HG02763 (cell line): ENCODE measurements around the gene SIRPA.
A peak's percentile ranks its signal among the peaks of the same experiment; 100 is the strongest.

Source experiments
- ATAC-seq: cut with Tn5 transposase; IDR thresholded peaks from one replicate; pipeline ENCODE4 v1.9.1; 2021; ENCODE audit warnings: mild to moderate bottlenecking, moderate library complexity; ENCODE audit not compliant: unreplicated experiment

Gene SIRPA

DNA sequence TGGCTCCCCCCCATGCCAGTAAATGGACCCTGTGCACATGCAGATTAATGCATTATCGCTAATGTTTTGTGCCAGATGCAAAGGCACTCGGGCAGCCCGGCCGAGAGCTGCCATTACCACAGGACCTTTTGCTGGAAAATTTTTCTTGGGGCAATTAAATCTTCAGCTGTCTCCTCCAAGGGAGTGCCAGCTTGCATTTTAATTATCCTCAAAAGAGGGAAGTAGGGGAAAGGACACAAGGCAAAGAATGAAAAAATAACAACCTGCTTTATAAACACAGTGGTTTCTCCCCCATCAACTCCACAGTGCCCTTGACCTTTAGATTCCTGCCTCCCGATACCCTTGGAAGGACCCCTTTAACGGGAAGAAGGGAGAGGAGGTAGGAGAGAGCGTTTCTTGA, 50.5 kb downstream of the SIRPA start:
- ATAC-seq = no peak

DNA sequence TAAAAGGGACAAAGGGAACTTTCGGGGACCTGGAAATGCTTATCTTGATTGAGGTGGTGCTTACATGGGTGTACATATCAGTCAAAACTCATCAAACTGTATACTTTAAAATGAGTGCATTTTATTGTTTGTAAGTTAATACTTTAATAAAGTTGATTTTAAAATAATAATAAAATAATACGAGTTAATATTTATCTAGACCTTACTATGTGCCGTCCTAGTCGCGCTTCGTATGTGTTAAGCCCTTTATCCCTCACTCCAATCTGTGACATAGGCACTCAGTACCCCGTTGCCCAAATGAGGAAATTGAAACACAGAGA, 51.2 kb downstream of the SIRPA start:
- no peak for ATAC-seq

DNA sequence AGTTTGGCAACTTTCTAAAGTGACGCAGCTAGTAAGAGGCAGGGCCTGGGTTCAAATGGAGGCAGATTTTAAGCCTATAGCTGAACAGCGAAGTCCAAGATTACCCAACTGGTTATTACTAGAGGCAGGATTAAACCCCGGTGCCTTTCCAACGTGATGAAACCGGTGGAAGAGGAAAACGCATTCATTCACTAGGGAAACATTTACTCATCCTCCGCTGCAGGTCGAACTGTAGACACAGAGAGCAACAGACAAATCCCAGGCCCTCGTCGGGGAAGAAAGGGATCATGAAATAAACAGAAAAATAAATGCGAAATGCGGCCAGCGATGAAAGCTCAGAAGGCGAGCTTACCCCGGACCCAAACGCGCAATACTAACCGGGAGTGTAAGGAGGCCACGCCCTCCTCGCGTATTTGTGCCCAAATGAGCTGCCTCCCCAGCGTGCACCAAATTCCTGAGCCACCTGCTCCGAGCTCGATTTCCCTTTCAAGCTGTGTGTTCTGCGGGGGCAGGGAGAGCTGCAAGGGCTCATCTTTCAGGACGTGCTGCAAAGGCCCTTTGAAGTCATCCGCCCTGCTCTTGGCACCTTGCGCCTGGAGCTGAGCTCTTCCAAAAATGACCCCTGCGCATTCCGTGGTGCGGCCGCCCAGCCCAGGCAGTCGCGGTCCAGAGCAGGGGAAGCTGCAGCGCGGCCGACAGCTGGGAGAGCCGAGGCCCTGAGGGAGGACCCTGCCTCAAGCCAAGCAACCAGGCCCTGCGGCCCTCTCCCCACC, 51.7 kb downstream of the SIRPA start:
- no peak for ATAC-seq

DNA sequence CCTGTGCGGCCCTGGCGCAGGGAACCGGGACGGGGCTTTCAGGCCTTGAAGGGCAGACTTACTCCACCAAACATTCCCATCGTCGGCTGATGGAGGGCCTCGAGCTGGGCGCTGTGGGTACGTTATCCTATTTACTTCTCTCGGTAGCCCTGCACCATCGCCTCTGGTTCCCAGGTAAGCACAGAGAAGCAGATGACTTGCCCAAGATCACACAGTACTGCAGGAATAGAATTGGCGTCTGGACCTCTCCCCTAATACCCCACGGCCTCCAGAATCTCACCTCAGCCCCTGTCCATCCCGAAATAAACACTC, 52.3 kb downstream of the SIRPA start:
- ATAC-seq = no peak

DNA sequence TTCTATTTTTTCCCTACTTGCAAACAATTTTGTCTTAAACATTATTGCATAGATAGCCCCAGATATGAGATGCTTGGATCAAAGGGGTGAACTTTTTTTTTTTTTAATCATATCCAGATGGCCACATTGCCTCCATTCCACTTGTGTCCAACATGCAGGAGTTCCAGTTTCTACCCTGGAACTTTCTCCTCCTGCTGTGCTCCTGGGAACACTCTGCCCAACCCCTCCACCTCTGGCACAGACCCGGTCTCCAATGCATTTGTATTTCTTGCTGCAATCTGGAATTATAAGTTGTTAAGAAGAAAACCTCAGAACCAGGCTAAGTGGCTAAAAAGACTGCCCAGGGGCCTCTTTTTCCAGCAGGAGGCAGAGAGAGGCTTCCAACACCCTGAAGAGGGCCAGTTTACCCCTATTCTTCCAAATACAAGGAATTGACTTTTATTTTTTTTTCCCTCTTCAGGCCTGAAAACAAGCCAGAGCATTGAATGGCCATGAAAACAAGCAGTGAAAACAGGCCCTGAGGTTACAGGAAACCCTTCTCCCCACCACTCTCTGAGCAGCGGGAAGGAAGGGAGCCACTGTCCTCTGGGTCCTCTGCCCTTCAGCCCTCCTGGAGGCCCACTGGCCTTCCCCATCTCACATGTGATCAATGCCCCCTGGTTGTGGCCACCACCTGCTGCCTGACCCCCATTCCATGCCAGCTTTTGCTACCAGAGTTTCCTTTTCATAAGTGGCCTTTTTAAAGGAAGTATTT, 54.3 kb downstream of the SIRPA start:
- no peak for ATAC-seq

DNA sequence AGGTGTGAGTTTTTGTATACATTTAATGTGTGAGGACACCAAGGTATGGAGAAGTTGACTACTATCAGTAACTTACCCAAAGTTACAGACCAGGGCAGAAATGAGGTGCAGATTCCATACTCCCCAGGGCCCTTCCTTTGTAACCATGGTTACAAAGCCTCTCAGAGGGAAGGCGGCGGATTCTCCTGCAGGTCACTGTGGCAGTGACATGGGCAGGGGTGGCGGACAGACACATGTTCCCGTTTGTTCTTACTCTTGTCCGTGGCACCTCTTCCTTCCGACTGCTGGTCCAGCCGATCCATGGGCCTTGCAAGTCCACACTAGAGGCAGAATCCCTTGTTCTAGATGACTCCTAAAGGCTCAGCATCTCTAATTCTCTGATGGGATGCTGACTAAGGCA, 55.6 kb downstream of the SIRPA start:
- ATAC-seq = no peak

DNA sequence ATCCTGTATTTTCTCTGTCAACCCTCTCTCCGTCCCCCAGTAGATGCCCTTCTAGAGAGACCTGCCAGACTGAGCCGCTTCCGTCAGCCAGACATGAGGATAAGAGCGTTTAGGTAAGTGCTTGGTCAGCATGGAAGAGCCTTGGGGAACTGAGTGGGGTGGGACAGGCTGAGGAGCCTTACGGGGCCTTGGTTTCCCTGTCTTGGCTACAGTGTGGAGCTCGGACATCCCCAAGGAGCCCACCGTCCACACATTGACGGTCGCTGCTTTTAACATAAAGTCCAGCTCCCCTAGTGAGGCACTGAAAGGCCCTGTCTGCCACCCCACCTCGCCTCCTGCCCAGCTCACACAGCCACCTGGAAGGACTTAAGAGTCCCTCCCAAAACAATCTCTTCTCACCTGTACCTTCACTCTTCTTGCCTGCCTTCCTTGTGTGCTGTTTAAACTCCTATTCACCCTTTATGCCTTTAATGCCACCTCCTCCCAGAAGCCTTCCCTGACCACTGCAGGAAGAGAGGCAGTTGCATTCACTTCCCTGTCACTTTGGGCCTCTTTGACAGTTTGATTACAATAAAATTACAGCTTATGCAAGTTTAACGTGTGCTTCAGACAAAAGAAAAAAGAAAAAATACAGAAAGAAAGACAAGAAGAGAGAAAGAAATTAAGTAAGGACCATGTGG, 56.4 kb downstream of the SIRPA start:
- no peak for ATAC-seq

DNA sequence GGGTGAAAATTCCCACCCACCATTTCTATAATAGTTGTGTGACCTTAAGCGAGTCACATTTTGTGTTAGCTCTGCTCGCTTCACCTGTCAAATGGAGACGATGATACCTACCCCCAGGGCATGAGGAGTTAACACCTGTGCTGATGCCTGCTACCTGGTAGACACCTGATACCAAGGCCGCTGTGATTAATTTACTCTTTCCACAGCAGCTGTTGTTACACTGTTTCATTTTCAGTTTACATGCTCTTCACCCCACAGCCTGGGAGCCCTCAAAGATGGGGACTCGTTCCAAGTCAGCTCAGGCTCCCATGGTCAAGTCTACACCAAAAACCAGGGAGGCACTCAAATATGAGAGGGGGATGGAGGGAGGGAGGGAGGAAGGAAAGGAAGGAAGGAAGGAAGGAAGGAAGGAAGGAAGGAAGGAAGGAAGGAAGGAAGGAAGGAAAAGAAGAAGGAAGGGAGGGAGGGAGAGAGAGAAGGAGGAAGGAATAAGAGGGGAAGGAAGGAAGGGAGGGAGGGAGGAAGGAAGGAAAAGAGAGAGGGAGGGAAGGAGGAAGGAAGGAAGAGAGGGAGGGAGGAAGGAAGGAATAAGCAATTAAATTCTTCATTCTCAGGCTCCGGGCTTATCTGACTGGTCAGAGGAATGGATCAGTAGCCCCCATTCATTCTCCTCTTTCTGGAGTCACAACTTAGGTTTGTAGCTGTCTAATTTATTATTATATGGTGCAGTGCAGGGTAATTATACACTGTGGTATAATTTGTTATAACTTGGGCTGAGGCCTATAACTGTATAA, 57.7 kb downstream of the SIRPA start:
- no peak for ATAC-seq

DNA sequence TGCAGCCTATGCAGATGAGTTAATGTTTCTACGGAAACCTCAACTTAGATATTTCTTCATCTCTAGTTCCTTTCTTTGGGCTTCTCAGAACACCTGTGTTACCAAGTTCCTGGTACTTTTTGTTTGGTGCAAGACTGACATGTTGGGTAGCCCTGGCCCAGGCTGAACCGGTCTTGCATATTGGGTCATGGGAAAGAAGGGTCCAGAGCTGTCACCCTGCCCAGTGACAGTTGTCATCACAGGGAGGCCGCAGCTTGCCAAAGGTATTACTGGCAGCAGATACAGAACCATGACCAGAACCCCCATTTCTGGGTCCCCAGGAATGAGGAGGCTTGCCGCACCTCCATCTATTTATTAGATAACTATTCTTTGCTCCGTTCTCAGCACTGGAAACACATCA, 58.4 kb downstream of the SIRPA start:
- ATAC-seq = no peak

DNA sequence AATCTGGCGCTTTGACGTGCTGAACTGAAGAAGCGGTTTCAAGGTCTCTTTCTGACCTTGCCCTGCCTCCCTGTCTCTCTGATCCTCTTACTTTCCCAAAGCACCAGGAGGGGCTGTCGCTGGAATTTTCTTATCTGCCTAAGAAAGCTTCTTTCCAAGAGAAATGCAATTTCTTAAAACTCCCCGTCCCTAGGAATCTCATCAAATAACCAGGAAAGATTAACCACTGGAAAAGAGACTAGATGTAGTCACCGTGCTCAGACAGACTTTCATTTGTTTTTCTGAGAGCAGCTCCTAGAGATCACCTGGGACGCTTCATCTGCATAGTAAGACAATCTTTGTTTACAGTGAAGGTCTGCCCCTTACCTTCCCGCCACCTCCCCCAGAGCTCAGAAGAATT, 60.0 kb downstream of the SIRPA start:
- ATAC-seq = no peak

DNA sequence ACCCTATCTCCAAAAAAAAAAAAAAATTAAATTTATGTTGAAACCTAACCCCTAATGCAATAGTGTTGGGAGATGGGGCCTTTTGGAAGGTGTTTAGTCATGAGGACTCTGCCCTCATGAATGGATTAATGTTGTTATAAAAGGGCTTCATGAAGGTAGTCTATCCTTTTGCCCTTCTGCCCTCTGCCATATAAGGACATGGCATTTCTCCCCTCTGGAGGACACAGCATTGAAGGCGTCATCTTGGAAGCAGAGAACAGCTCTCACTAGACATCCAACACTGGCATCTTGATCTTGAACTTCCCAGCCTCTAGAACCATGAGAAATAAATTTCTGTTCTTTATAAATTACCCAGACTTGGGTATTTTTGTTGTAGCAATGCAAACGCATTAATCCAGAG, 63.2 kb downstream of the SIRPA start:
- ATAC-seq = no peak

DNA sequence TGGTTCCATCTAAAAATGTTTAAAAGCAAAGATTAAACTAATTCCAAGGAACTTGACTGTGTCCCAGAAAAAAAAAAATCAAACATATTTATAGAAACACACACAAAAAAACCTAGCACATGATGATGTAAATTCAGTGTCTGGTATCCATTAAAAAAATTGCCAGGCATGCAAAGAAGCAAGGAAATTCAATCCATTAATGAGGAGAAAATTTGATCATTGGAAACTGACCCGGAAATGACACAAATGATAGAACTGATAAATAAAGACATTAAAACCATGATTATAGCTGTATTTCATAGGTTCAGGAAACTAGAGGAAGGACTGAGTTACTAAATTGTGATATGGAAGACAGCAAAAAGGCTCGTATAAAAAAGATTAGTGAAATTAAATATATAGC, 63.9 kb downstream of the SIRPA start:
- no peak for ATAC-seq

DNA sequence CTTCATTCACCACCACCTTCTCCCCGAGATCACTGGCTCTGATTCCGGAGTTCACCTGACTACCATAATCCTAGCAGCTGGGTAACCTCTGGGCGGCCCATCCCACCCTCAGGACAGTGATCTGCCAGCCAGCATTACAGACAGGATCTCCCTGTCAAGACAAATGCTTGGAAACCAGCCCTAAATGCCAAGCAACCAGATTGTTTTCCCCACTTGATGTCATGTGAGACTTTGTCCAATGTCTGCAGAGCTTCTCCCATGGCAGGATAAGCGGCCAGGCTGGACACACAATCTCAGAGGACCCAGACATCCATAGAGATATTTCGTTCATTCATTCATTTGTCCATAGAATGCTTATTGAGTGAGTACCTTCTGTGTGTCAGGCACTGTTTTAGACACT, 66.2 kb downstream of the SIRPA start:
- ATAC-seq = no peak

DNA sequence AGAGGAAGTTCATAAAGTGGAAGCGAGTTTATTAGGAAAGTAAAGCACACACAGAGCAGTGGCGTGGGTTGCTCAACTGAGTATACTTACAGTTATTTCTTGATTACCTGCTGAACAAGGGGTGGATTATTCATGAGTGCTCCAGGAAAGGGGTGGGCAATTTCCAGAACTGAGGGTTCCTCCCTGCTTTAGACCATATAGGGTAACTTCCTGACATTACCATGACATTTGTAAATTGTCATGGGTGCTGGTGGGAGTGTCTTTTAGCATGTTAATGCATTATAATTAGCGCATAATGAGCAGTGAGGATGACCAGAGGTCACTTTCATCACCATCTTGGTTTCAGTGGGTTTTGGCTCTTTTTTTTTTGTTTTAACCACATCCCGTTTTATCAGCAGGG, 68.9 kb downstream of the SIRPA start:
- ATAC-seq = no peak

DNA sequence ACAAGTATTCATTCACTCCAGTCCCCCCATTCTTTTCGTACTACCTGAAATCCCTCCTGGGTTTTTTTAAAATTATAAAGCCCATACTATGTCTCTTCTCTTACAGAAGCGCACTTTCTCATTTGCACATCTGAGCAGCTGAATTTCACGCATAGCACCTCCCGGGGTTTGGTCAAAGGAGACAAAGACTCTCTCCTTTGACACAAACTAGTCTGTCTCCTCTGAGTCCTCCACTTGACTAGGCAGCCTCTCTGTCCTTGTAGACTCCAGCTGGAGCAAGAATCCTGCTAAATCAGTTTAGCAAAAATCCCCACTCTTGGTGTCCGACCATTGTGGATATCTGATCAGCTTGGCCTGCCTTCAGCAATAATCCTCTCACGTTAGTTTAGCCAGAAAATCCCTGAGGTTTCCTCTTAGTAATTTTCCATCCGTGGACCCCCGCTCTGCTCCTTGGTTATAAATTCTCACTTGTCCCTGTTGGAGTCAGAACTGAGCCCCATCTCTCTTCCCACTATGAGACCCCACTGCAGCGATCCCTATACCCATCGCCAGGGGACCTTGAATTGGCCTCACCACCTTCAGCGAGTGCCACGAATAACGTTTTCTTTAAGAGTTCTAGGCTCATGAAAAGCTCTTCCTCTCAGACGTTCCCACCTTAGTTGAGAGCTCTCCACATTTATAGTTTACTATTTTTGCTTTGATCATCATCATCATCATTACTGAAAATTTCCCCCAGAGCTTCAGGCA, 69.6 kb downstream of the SIRPA start:
- no peak for ATAC-seq

DNA sequence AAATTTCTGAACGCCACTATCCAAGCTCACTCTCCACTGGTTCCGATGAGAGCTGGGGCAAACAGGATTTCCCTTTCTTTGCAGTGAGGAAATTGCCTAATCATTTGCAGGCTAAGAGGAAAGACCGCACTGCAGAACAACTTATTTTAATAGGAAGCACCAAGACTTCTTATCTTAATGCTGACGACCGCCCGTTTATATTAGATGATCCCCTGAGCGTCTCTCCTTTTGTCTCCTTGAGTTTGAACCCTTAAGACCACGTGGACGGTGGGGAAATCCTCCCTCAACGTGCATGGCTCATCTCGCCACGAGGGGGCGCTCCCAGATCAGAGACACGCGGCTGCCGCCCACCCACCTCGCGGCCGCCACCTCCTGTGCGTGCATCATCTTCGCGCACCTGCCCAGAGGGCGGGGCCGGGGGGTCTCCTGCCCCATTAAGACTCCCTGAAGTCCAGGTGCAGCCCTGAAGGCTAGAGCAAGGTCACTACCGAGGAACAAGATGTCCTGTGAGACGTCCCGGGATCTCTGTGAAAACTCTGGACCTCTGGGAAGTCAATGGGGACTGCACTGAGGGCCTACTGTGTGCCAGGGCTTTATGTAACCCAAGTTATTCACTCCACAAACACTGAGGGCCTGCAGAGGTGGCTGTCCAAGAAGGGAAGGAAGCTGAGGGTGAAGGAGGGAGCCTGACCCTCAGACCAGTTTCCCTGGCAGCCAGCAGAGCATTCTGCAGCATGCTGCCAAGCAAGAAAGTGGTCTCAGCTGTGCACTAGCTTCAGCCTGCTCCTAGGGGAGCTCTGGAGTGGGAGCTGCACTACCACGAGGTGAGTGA, 70.5 kb downstream of the SIRPA start:
- ATAC-seq = peak; percentile 60

DNA sequence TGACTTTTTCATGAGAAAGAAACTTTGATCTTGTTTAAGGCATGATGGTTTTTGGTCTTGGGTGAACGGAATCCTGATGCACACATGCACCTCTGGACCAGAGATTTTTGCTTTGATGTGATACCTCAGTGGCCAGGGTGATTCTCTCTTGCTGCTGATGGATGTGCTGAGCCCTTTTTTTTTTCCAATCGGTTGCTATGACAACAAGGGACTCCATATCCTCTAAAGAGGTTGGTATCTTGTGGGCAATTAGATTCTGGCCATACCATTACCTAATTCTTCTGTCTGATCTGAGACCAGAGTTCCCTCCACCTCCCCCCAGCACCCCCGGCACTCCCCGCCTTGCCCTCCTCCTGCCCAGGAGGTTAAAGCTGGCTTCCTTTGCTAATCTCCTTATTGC, 73.8 kb downstream of the SIRPA start:
- no peak for ATAC-seq

DNA sequence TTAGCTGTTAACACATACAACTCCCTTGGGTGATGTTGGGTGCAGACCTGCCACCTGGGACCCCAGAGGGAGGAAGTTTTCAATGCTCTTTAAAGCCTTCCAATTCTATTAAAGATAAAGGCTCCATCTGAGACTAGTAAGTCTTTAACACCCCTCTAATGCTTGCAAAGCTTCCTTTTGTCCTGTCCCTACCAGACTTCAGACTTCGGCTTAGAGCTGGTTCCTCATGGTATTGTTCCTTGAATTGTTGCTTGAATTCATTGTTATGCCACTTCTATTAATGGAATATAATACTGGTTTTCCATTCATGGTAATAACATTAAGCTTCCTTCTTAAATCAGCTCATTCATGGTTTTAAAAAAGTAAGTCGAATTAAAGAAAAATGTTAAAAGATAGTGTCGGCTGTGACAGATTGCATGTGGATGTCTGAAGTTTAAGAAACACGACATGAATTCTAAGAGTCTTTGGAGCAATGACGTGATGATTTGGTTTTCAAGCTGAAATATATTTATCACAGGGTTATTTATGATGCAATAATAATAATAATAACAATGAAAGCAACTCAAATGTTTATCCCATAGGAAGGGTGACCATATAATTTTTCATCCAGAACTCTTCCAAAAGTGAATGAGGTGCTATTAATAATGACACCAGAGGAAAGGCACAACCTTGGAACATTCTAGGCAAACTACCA, 76.8 kb downstream of the SIRPA start:
- no peak for ATAC-seq
